Esophagus squamous epithelium (tissue), 5 donors: Measurements from ENCODE around the gene ALX4. TPM values are rescaled to one million over a fixed set of nuclear protein-coding genes. Genes with fewer than 3 reads are reported as not detected.

ENCODE experiments used
- DNase-seq: peaks from one replicate; lab custom pipeline; 2025; lab: John Stamatoyannopoulos, UW
- H3K27ac ChIP-seq, 4 donors: fragments of 200-600 bp; sonication (generic); one replicate each; pipeline ENCODE4 v1.5.1; 2016 to 2019; ENCODE audit warnings: mild to moderate bottlenecking in 1 of 4
- H3K27me3 ChIP-seq, 4 donors: fragments of 200-600 bp; sonication (generic); 1 replicate in 3 of 4; 2 replicates in 1 of 4; pipeline versions ENCODE4 v1.5.1 to v1.6.0; 2017 to 2021; ENCODE audit warnings: antibody characterized with exemption in 1 of 4
- H3K36me3 ChIP-seq, 3 donors: fragments of 200-600 bp; sonication (generic); one replicate each; pipeline ENCODE4 v1.5.1; 2016 to 2019
- H3K4me1 ChIP-seq, 3 donors: fragments of 200-600 bp; sonication (generic); one replicate each; pipeline ENCODE4 v1.5.1; 2017 to 2019
- H3K4me3 ChIP-seq, 4 donors: fragments of 200-600 bp; sonication (generic); 1 replicate in 3 of 4; 2 replicates in 1 of 4; pipeline ENCODE4 v1.5.1; 2016 to 2019; ENCODE audit warnings: mild to moderate bottlenecking in 2 of 4, moderate library complexity in 1 of 4
- H3K9me3 ChIP-seq, 3 donors: fragments of 200-600 bp; sonication (generic); one replicate each; pipeline ENCODE4 v1.5.1; 2016 to 2019
- POLR2A ChIP-seq, 4 donors: fragments of 450-650 bp; IDR thresholded peaks; one replicate each; pipeline ENCODE4 v1.6.1; 2017; ENCODE audit warnings: antibody characterized with exemption in 4 of 4, mild to moderate bottlenecking in 4 of 4, moderate library complexity in 3 of 4
- WGBS, 2 donors: methylation state at CpG; one replicate each; pipeline ENCODE4 v1.1.5; 2018; 5-methylcytosine and 5-hydroxymethylcytosine counted together
- intact Hi-C: fragments of 100-400 bp; cut with DNase I; formaldehyde crosslinking; loops from one replicate; pipeline ENCODE4 v1.15.0; 2022
- total RNA-seq, 4 donors: library from RNA; depleted of rRNA; stranded (reverse); fragments of >200 nt; gene quantifications; one replicate each; pipeline ENCODE4 v1.1.0, GENCODE V29; 2016
- TF ChIP-seq, protein P1 (sequence below), 6 experiments: fragments of 450-650 bp in 4 of 6; fragments of 200-600 bp in 2 of 6; sonication (generic) in 2 of 6; IDR thresholded peaks; one replicate each; pipeline ENCODE4 v1.5.1; 2016 to 2019; ENCODE audit warnings: antibody characterized with exemption in 6 of 6, mild to moderate bottlenecking in 4 of 6, moderate library complexity in 4 of 6
- donor health status: DM: yes; HTN: yes; CAD: no.

Gene ALX4
- total RNA-seq, 4 donors from 2014 or later, result not detected

DNA sequence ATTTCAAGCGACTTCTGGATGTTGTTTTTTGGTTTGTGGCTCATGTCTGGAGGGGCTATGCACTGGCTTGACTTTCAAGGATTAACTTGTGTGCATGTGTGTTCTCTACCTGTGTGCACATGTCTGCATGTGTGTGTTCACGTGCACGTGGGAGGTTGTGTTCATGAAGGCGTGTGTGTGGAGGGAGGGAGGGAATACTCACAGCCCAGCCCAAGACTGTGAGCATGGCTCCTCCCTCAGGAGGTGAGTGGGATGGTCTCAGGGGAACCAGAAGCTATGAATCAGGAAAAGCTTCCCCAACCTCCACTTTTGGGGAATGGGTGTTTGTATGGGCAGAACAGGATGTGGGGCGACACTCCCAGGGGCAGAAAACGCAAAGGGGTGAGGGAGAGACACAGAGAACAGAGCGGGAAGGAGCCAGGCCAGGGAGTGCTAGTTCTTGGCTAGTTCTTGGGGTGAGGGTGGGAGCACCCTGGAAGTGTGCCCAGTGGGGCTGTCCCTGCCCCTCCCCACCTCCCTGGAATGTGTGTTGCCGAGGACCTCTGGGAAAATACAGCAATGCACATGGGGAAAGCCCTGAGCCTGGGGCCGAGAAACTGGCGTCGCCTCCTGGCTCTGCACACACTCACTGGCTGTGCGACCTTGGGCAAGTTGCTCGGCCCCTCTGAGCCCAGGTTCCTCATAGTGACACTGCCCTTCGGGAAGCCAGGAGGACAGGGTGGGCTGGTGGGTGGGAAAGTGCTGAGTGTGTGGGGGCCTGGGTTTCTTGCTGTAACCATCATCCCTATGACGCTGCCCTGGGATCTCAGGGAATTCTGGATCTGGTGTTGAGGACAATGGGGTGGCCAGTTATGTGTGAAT, 16.9 kb upstream of the ALX4 start:
- Histone ChIP-seq H3K4me1 (no peaks in the 10 kb centered on the region), H3K27me3 (peaks cover 0 to 99% (median 13%) of the 10 kb centered on the region in 4 donors), H3K9me3 (no peaks in the 10 kb centered on the region), H3K27ac (no peak overlapping the region), H3K36me3 (no peaks in the 10 kb centered on the region), H3K4me3 (no peak overlapping the region)
- WGBS, 2 donors, result 28 to 35% methylated on average over 10 to 15 of the region's 15 CpGs
- intact Hi-C loops, result no loop called here
- TF ChIP-seq POLR2A (IDR thresholded peaks at IDR 0.05), result no peak
- TF ChIP-seq, protein P1, sequence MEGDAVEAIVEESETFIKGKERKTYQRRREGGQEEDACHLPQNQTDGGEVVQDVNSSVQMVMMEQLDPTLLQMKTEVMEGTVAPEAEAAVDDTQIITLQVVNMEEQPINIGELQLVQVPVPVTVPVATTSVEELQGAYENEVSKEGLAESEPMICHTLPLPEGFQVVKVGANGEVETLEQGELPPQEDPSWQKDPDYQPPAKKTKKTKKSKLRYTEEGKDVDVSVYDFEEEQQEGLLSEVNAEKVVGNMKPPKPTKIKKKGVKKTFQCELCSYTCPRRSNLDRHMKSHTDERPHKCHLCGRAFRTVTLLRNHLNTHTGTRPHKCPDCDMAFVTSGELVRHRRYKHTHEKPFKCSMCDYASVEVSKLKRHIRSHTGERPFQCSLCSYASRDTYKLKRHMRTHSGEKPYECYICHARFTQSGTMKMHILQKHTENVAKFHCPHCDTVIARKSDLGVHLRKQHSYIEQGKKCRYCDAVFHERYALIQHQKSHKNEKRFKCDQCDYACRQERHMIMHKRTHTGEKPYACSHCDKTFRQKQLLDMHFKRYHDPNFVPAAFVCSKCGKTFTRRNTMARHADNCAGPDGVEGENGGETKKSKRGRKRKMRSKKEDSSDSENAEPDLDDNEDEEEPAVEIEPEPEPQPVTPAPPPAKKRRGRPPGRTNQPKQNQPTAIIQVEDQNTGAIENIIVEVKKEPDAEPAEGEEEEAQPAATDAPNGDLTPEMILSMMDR (IDR thresholded peaks at IDR 0.05), result no peak
- DNase-seq, result no peak

DNA sequence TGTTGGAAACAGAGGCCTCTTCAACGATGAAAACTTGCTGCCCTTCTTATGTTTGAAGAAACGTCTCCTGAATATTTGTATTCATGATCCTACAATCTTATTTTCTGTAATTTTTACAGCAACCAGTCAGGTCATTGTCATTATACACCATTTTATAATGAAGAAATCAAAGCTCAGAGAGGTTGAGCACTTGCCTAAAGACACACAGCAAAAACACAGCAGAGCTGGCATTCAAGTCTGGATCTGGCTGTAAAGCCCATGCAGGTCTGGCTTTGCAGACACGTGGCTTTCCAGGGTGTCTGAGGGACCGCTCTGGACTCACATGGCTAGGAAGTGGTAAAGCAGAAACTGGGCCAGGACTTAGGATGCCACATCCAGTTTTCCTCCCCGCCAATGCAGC, 15.8 kb upstream of the ALX4 start:
- Histone ChIP-seq H3K9me3 (no peaks in the 10 kb centered on the region), H3K4me1 (no peaks in the 10 kb centered on the region), H3K27ac (no peak overlapping the region), H3K4me3 (no peak overlapping the region), H3K36me3 (no peaks in the 10 kb centered on the region), H3K27me3 (peaks cover 0 to 100% (median 14%) of the 10 kb centered on the region in 4 donors)
- intact Hi-C loops, result no loop called here
- TF ChIP-seq POLR2A (IDR thresholded peaks at IDR 0.05), result no peak
- DNase-seq, result no peak
- WGBS, 2 donors, result 53 to 63% methylated on average over 4 of the region's 5 CpGs

DNA sequence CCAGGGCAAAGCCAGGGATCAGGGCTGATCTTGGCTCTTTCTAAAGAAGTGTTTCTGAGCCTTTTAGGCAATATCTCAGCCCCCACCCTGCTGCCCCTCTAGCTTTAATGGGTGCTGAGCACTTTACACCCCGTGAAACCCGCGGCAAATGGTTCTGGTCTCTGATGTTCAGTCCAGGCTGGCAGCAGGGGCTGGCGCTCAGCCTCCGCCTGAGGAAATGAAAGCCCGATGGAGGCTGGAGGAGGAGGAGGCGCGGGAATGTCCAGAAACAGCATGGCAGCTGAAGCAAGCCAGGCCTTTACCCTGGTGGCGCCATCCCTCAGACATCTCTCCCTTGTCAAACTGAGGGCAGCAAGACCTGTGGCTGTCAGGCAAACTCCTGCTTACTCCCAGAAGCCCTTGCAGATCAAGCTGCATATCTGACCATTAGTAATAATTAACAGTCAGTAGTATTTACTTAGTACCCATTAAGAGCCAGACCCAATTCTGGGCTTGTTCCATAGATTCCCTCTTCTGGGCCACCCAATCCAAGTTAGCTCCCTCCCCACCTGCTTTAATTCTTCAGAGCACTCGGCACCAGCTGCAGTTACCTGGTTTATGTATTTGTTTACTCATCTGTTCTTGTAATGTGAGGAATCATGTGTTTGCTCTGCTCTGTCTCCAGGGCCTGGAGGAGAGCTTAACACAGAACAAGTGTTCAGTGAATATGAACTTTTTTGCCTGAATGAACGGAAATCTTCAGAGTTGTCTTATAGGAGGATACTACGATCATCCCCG, 15.0 kb upstream of the ALX4 start:
- no peaks in the 10 kb centered on the region for H3K9me3 ChIP-seq
- H3K27ac ChIP-seq, result no peak overlapping the region
- TF ChIP-seq POLR2A (IDR thresholded peaks at IDR 0.05), result no peak
- TF ChIP-seq, protein P1 (IDR thresholded peaks at IDR 0.05), result no peak
- no peak overlapping the region for H3K4me3 ChIP-seq
- intact Hi-C loops, result no loop called here
- peaks cover 0 to 3% (median 0%) of the 10 kb centered on the region in 3 donors for H3K4me1 ChIP-seq
- no peaks in the 10 kb centered on the region for H3K36me3 ChIP-seq
- peaks cover 0 to 100% (median 21%) of the 10 kb centered on the region in 4 donors for H3K27me3 ChIP-seq
- no peak for DNase-seq
- WGBS, 2 donors, result 51 to 54% methylated on average over 12 to 13 of the region's 13 CpGs

DNA sequence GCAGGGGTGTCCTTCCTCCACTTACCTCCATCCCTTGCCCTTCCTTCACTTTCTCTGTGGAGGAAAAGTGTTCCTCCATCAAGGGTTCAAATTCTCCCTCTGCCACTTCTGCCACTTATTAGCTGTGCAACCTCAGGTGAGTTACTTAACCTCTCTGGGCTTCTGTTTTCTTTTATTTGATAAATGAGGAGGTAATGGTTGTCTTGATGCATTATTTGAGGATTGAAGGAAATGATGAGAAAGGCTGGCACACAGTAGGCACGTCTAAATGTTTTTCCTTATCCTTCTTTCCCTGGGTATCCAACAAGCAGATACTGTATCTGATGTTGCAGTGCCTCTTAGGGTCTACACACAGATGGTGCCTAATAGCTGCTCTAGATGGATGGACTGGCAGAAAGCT, 14.3 kb upstream of the ALX4 start:
- 18 to 40% methylated on average over 1 of the region's 1 CpG for WGBS, 2 donors
- Histone ChIP-seq H3K36me3 (no peaks in the 10 kb centered on the region), H3K9me3 (no peaks in the 10 kb centered on the region), H3K27ac (no peak overlapping the region), H3K4me1 (peaks cover 0 to 10% (median 0%) of the 10 kb centered on the region in 3 donors), H3K4me3 (no peak overlapping the region), H3K27me3 (peaks cover 0 to 100% (median 25%) of the 10 kb centered on the region in 4 donors)
- TF ChIP-seq, protein P1 (IDR thresholded peaks at IDR 0.05), result no peak
- TF ChIP-seq POLR2A (IDR thresholded peaks at IDR 0.05), result no peak
- no peak for DNase-seq
- intact Hi-C loops, result no loop called here

DNA sequence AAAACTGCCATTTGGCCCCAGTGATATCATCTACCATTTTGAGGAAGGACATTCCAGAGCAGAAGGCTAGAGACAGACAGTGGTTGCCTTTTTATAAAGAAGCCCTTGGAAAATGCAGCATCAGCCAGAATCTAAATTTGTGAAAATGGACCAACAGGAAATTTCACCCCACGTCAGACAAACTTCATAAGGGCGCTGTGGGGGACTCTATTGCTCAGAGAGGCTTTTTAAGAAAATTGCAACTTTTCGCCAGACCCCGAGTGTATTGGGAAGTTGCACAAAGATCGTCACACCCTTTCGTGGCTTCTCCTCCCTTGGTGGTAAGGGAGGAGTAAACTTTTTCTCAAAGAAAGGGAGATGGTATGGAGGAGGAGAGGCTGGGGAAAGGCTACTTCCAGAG, 12.3 kb upstream of the ALX4 start:
- intact Hi-C loops, result no loop called here
- WGBS, 2 donors, result 18 to 20% methylated on average over 6 of the region's 6 CpGs
- peaks cover 4 to 100% (median 38%) of the 10 kb centered on the region in 4 donors for H3K27me3 ChIP-seq
- no peaks in the 10 kb centered on the region for H3K9me3 ChIP-seq
- H3K4me3 ChIP-seq, result no peak overlapping the region
- H3K27ac ChIP-seq, result no peak overlapping the region
- peaks cover 0 to 11% (median under 1%) of the 10 kb centered on the region in 3 donors for H3K4me1 ChIP-seq
- H3K36me3 ChIP-seq, result no peaks in the 10 kb centered on the region
- no peak for DNase-seq
- no peak for TF ChIP-seq POLR2A (IDR thresholded peaks at IDR 0.05)
- TF ChIP-seq, protein P1 (IDR thresholded peaks at IDR 0.05), result no peak
